Measurements from ENCODE around the gene UGT1A6.

DNA sequence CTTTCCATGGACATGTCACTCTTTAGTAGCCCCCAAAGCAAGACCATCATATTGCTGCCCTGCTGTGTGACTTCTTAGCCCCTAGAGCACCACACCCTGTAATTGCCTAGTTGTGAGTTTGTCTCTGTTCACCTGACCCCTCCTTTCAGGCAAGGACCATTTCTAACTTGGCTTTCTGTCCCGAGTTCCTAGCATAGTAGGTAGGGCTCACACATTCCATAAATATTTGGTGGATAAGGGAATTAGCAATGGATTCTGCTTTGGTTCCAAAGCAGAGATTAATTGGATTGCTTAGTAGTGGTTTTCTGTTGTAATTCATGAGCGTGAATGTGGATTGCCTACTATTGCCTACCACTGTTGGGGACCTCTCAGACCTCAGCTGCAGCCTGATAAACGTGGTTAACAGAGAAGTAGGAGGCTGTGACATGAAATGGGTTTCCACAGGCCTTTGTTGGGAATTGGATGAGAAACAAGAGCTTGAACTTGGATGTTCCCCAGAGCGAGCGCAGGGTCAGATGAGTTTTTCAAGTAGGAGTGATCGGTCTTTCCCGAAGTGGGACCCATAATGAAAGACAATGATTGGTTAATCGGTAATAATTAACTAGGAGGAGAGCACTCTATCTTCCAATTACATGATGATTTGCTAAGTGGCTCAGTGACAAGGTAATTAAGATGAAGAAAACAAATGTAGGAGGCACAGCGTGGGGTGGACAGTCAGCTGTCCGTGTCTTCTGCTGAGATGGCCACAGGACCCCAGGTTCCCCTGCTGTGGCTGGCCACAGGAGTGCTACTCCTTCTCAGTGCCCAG, 54.0 kb downstream of the UGT1A6 start:
- TF ChIP-seq GATA2 (IDR thresholded peaks at IDR 0.05; ENCODE audit: low read depth, low read length), result no peak
- TF ChIP-seq GATA3 (IDR thresholded peaks at IDR 0.05; ENCODE audit: low read depth, low read length), result no peak

Measured in SH-SY5Y (cell line).